ENCODE measurements around the gene CAPZA3. TPM values are rescaled to one million over a fixed set of nuclear protein-coding genes. Genes with fewer than 3 reads are reported as not detected.
A peak's percentile ranks its signal among the peaks of the same experiment; 100 is the strongest.
"Not testable (repeated sequence)": the region's sequence is repeated elsewhere in the genome, so short reads cannot be mapped to it uniquely, and the experiment has no call there.

CAPZA3 gene
- total and polyA plus RNA-seq, 11 donors: not detected

DNA sequence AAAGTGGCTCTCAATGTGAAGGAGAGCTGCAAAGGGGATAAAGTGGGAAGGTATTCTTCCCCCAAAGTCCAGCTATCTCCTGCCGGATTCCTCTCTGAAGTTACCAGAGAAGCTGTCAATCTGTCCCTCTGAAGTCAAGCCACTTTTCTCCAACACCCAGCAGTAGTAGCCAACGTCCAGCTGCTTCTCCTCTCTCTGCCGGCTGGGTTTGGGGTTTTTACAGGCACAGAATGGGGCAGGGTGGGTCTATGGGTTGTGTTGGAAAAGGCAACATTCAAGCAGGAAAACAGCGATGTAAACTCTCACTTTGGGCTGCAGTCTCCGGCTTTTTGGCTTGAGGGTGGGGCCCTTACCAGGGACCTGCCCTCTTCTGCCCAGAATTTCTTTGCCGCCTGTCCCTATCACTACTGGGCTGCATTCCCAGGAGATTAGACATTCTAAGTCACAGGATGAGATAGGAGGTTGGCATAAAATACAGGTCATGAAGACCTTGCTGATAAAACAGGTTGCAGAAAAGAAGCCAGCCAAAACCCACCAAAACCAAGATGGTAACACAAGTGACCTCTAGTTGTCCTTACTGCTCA, 16.3 kb downstream of the CAPZA3 start:
- peaks cover 0 to 44% (median 16%) of the 10 kb centered on the region in 12 donors for H3K4me1 ChIP-seq
- 40 to 57% (median 46%) methylated on average over 6 of the region's 6 CpGs for WGBS, 4 donors
- no peaks in the 10 kb centered on the region for H3K9me3 ChIP-seq
- H3K27ac ChIP-seq: peak overlapping the region; percentile 37 to 95 (median 78)
- H3K4me3 ChIP-seq: peak overlapping the region in 11 of 12 donors; percentile 7 to 50 (median 38)
- ATAC-seq (peak; percentile 55 to 70 (median 61)), DNase-seq (peak in 3 of 5 donors; percentile 18 to 28 (median 25))
- H3K36me3 ChIP-seq: no peaks in the 10 kb centered on the region
- TF ChIP-seq POLR2A (IDR thresholded peaks at IDR 0.05): no peak
- TF ChIP-seq, protein P1, sequence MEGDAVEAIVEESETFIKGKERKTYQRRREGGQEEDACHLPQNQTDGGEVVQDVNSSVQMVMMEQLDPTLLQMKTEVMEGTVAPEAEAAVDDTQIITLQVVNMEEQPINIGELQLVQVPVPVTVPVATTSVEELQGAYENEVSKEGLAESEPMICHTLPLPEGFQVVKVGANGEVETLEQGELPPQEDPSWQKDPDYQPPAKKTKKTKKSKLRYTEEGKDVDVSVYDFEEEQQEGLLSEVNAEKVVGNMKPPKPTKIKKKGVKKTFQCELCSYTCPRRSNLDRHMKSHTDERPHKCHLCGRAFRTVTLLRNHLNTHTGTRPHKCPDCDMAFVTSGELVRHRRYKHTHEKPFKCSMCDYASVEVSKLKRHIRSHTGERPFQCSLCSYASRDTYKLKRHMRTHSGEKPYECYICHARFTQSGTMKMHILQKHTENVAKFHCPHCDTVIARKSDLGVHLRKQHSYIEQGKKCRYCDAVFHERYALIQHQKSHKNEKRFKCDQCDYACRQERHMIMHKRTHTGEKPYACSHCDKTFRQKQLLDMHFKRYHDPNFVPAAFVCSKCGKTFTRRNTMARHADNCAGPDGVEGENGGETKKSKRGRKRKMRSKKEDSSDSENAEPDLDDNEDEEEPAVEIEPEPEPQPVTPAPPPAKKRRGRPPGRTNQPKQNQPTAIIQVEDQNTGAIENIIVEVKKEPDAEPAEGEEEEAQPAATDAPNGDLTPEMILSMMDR (IDR thresholded peaks at IDR 0.05): no peak
- intact Hi-C loops (cut with DNase I): loop anchor here in 4 of 10 donors (5.0 to 10.0 kb wide), 5 partner anchors 281 to 433 kb away; no protein-coding TSS in a partner anchor
- no peaks in the 10 kb centered on the region for H3K27me3 ChIP-seq

DNA sequence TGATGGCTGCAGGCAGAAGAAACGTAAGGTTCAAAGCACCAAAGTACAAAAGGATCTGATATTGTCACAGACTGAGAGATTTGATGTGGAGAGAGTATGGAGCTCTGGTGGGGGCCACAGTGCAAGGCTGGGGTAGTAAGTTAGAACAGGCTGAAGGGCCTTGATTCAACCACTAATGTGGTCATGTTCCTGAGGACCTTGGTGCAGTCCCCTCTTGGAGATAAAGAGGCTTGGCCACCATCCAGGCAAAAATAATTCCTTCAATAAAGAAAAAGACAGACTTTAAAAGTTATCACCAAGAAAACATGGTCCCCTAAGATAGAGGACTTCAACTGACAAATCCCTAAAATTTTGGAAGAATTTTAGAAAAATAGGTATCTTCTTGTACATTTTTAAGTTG, 17.4 kb downstream of the CAPZA3 start:
- DNase-seq: no peak
- H3K4me1 ChIP-seq: peaks cover 0 to 37% (median 15%) of the 10 kb centered on the region in 12 donors
- no peaks in the 10 kb centered on the region for H3K9me3 ChIP-seq
- H3K4me3 ChIP-seq: no peak overlapping the region
- 69 to 85% (median 80%) methylated on average over 1 of the region's 1 CpG for WGBS, 4 donors
- intact Hi-C loops (cut with DNase I): loop anchor here in 3 of 10 donors (10.0 kb wide), 2 partner anchors 279 to 429 kb away; no protein-coding TSS in a partner anchor
- TF ChIP-seq POLR2A (IDR thresholded peaks at IDR 0.05): no peak
- H3K27me3 ChIP-seq: no peaks in the 10 kb centered on the region
- H3K27ac ChIP-seq: peak overlapping the region in 5 of 12 donors; percentile 73 to 95 (median 85)
- no peak for ATAC-seq
- no peaks in the 10 kb centered on the region for H3K36me3 ChIP-seq

DNA sequence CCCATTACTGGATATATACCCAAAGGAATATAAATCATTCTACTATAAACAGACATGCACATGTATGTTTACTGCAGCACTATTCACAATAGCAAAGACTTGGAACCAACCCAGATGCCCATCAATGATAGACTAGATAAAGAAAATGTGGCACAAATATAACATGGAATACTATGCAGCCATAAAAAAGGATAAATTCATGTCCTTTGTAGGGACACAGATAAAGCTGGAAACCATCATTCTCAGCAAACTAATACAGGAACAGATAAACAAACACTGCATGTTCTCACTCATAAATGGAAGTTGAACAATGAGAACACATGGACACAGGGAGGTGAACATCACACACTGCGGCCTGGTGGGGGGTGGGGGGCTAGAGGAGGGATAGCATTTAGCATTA, 28.6 kb downstream of the CAPZA3 start:
- DNase-seq; H3K4me3 ChIP-seq; H3K4me1 ChIP-seq; intact Hi-C loops (cut with DNase I); H3K36me3 ChIP-seq; H3K27ac ChIP-seq; H3K27me3 ChIP-seq; ATAC-seq: not testable (repeated sequence)
- 45 to 92% (median 81%) methylated on average over 1 of the region's 1 CpG for WGBS, 4 donors
- H3K9me3 ChIP-seq: peaks cover 0 to 57% (median 9%) of the 10 kb centered on the region in 12 donors

DNA sequence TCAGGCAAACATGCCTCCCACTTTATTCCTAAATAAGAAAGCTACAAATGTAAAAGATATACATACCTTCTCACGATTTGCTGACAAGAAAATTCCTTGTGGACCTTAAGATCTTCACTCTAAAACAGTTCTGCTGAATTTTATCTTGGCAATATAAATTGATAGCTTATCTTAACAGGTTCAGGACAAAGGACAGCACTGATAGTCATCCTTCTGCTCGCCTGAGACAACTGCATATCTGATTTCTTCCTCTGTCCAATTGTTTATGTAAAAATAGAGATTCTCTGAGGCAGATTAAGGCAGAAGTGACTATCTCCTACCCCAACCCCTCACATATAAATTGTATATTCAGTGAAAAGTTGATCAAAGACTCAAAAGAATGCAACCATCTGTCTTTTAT, 44.9 kb downstream of the CAPZA3 start:
- TF ChIP-seq, protein P1 (IDR thresholded peaks at IDR 0.05): no peak
- no peak for TF ChIP-seq POLR2A (IDR thresholded peaks at IDR 0.05)
- peaks cover 0 to 34% (median 0%) of the 10 kb centered on the region in 12 donors for H3K9me3 ChIP-seq
- ATAC-seq (no peak), DNase-seq (no peak)
- intact Hi-C loops (cut with DNase I): no loop called here
- no peak overlapping the region for H3K4me3 ChIP-seq
- 46 to 59% (median 52%) methylated on average over 2 of the region's 2 CpGs for WGBS, 4 donors
- no peak overlapping the region for H3K27ac ChIP-seq
- H3K4me1 ChIP-seq: no peaks in the 10 kb centered on the region
- H3K27me3 ChIP-seq: no peaks in the 10 kb centered on the region
- H3K36me3 ChIP-seq: no peaks in the 10 kb centered on the region

DNA sequence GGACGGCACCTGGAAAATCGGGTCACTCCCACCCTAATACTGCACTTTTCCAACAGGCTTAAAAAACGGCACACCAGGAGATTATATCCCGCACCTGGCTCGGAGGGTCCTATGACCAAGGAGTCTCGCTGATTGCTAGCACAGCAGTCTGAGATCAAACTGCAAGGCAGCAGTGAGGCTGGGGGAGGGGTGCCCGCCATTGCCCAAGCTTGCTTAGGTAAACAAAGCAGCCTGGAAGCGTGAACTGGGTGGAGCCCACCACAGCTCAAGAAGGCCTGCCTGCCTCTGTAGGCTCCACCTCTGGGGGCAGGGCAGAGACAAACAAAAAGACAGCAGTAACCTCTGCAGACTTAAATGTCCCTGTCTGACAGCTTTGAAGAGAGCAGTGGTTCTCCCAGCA, 47.5 kb downstream of the CAPZA3 start:
- H3K4me1 ChIP-seq; H3K27me3 ChIP-seq; intact Hi-C loops (cut with DNase I); ATAC-seq; DNase-seq; H3K36me3 ChIP-seq; H3K27ac ChIP-seq; H3K4me3 ChIP-seq: not testable (repeated sequence)
- peaks cover 0 to 14% (median 0%) of the 10 kb centered on the region in 12 donors for H3K9me3 ChIP-seq
- 89 to 95% (median 93%) methylated on average over 4 to 8 of the region's 8 CpGs for WGBS, 4 donors

Other genes starting within 250 kb of the CAPZA3 start
- under 1 TPM in 1 of 9 donors, not detected in 8; 0.61 TPM for gene PLCZ1, start 107 bp upstream of the CAPZA3 start, total RNA-seq
- gene PLCZ1, start 107 bp upstream of the CAPZA3 start, polyA plus RNA-seq: under 1 TPM in 1 of 2 donors, not detected in 1; 0.42 TPM

Data from heart left ventricle (tissue), 16 donors.